Measurements from ENCODE around the gene CARS1. TPM values are rescaled to one million over a fixed set of nuclear protein-coding genes. Genes with fewer than 3 reads are reported as not detected.

The CARS1 gene
- total and polyA plus RNA-seq, 2 experiments from 2014 or later = 72.9 to 95.9 TPM

DNA sequence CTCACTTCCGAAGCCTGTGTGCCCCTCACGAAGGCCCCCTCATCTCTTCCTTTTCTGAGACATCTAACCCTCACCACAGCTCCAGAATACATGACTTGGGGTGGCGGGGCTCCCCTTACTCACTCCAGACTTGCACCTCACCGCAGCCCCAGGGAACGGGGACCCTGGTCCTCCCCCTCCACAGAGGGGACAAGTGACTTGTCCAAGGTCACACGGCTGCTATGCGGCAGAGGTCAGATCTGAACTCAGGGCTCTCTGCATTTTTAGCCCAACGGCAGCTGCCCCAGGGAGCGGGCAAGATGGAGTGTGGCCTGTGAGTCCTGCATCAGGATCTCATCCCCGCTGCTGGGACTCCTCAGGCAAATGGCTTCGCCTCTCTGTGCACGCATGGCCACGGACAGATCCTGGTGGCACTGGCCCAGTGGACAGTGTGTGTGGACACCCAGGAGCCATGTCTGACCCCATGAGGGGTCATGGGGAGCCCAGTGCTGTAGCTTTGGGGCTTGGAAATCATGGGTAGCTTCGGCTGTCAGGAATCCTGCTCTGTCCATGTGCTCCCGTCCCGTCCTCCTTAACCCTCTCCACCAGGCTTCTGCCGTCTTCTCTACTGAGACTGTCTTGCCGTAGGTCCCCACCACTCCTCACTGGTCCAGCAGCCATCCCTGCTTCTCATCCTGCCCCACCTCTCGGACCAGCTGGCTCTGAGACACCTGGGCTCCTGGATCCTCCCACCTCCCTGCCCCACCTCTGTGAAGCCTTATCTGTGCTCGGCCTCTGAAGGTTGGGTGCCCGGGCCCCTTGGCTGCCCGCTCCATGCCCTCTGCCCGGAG lies 48.0 kb upstream of the CARS1 start:
- peaks cover 14% of the 10 kb centered on the region for H3K4me1 Mint-ChIP-seq

More for the DNA sequence above, 48.0 kb upstream of the CARS1 start:
- Histone ChIP-seq H3K4me3 (no peak overlapping the region), H3K4me1 (ENCODE audit: insufficient read depth) (no peaks in the 10 kb centered on the region), H3K27me3 (ENCODE audit: insufficient read depth) (no peaks in the 10 kb centered on the region), H3K36me3 (ENCODE audit: insufficient read depth) (no peaks in the 10 kb centered on the region), H3K79me2 (replicated peaks; ENCODE audit: insufficient read depth) (no peaks in the 10 kb centered on the region), H3K4me2 (no peak overlapping the region), H3F3A (replicated peaks; ENCODE audit: low read depth) (no peaks in the 10 kb centered on the region), H4K20me1 (replicated peaks; ENCODE audit: insufficient read depth) (no peaks in the 10 kb centered on the region), H2AFZ (no peak overlapping the region), H3K27ac (ENCODE audit: low read depth) (no peak overlapping the region), H3K9me2 (ENCODE audit: insufficient read depth) (no peaks in the 10 kb centered on the region)
- DNase-seq (ENCODE audit: low spot score) (no peak), ATAC-seq (no peak)
- Mint-ChIP-seq H3K36me3 (ENCODE audit: low read depth) (peaks cover 2% of the 10 kb centered on the region; the same call in 2 of the 3 replicates), H3K27ac (no peak overlapping the region), H3K4me3 (no peak overlapping the region), H3K27me3 (ENCODE audit: insufficient read depth, low read depth, poor library complexity) (peaks cover 6% of the 10 kb centered on the region), H3K9me3 (peaks cover under 1% of the 10 kb centered on the region; the same call in 1 of the 3 replicates)
- TF ChIP-seq REST (IDR thresholded peaks at IDR 0.05; ENCODE audit: unreplicated experiment) (no peak), JUNB (IDR thresholded peaks at IDR 0.05; ENCODE audit: unreplicated experiment) (no peak), ZNF331 (CRISPR knock-in tag; IDR thresholded peaks at IDR 0.05; ENCODE audit: low read depth) (no peak), ZNF114 (CRISPR knock-in tag; IDR thresholded peaks at IDR 0.05) (no peak), EZH2phosphoT487 (IDR thresholded peaks at IDR 0.05; ENCODE audit: unreplicated experiment) (no peak), NANOG (IDR thresholded peaks at IDR 0.05; ENCODE audit: borderline replicate concordance) (no peak), STAT1 (IDR thresholded peaks at IDR 0.05; ENCODE audit: unreplicated experiment) (no peak), CREB1 (CRISPR knock-in tag; IDR thresholded peaks at IDR 0.05; ENCODE audit: low read depth) (no peak), POLR2AphosphoS5 (IDR thresholded peaks at IDR 0.05; ENCODE audit: low read depth) (no peak)
- TF ChIP-seq, protein P1, sequence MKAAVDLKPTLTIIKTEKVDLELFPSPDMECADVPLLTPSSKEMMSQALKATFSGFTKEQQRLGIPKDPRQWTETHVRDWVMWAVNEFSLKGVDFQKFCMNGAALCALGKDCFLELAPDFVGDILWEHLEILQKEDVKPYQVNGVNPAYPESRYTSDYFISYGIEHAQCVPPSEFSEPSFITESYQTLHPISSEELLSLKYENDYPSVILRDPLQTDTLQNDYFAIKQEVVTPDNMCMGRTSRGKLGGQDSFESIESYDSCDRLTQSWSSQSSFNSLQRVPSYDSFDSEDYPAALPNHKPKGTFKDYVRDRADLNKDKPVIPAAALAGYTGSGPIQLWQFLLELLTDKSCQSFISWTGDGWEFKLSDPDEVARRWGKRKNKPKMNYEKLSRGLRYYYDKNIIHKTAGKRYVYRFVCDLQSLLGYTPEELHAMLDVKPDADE (IDR thresholded peaks at IDR 0.05) = no peak
- TF ChIP-seq, protein P2, sequence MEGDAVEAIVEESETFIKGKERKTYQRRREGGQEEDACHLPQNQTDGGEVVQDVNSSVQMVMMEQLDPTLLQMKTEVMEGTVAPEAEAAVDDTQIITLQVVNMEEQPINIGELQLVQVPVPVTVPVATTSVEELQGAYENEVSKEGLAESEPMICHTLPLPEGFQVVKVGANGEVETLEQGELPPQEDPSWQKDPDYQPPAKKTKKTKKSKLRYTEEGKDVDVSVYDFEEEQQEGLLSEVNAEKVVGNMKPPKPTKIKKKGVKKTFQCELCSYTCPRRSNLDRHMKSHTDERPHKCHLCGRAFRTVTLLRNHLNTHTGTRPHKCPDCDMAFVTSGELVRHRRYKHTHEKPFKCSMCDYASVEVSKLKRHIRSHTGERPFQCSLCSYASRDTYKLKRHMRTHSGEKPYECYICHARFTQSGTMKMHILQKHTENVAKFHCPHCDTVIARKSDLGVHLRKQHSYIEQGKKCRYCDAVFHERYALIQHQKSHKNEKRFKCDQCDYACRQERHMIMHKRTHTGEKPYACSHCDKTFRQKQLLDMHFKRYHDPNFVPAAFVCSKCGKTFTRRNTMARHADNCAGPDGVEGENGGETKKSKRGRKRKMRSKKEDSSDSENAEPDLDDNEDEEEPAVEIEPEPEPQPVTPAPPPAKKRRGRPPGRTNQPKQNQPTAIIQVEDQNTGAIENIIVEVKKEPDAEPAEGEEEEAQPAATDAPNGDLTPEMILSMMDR (conservative IDR thresholded peaks at IDR 0.05; ENCODE audit: low read depth in 2 of 2) = no peak
- TF ChIP-seq, protein P3, sequence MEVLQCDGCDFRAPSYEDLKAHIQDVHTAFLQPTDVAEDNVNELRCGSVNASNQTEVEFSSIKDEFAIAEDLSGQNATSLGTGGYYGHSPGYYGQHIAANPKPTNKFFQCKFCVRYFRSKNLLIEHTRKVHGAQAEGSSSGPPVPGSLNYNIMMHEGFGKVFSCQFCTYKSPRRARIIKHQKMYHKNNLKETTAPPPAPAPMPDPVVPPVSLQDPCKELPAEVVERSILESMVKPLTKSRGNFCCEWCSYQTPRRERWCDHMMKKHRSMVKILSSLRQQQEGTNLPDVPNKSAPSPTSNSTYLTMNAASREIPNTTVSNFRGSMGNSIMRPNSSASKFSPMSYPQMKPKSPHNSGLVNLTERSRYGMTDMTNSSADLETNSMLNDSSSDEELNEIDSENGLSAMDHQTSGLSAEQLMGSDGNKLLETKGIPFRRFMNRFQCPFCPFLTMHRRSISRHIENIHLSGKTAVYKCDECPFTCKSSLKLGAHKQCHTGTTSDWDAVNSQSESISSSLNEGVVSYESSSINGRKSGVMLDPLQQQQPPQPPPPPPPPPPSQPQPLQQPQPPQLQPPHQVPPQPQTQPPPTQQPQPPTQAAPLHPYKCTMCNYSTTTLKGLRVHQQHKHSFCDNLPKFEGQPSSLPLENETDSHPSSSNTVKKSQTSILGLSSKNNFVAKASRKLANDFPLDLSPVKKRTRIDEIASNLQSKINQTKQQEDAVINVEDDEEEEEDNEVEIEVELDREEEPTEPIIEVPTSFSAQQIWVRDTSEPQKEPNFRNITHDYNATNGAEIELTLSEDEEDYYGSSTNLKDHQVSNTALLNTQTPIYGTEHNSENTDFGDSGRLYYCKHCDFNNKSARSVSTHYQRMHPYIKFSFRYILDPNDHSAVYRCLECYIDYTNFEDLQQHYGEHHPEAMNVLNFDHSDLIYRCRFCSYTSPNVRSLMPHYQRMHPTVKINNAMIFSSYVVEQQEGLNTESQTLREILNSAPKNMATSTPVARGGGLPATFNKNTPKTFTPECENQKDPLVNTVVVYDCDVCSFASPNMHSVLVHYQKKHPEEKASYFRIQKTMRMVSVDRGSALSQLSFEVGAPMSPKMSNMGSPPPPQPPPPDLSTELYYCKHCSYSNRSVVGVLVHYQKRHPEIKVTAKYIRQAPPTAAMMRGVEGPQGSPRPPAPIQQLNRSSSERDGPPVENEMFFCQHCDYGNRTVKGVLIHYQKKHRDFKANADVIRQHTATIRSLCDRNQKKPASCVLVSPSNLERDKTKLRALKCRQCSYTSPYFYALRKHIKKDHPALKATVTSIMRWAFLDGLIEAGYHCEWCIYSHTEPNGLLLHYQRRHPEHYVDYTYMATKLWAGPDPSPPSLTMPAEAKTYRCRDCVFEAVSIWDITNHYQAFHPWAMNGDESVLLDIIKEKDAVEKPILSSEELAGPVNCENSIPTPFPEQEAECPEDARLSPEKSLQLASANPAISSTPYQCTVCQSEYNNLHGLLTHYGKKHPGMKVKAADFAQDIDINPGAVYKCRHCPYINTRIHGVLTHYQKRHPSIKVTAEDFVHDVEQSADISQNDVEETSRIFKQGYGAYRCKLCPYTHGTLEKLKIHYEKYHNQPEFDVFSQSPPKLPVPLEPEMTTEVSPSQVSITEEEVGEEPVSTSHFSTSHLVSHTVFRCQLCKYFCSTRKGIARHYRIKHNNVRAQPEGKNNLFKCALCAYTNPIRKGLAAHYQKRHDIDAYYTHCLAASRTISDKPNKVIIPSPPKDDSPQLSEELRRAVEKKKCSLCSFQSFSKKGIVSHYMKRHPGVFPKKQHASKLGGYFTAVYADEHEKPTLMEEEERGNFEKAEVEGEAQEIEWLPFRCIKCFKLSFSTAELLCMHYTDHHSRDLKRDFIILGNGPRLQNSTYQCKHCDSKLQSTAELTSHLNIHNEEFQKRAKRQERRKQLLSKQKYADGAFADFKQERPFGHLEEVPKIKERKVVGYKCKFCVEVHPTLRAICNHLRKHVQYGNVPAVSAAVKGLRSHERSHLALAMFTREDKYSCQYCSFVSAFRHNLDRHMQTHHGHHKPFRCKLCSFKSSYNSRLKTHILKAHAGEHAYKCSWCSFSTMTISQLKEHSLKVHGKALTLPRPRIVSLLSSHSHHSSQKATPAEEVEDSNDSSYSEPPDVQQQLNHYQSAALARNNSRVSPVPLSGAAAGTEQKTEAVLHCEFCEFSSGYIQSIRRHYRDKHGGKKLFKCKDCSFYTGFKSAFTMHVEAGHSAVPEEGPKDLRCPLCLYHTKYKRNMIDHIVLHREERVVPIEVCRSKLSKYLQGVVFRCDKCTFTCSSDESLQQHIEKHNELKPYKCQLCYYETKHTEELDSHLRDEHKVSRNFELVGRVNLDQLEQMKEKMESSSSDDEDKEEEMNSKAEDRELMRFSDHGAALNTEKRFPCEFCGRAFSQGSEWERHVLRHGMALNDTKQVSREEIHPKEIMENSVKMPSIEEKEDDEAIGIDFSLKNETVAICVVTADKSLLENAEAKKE (CRISPR knock-in tag; IDR thresholded peaks at IDR 0.05) = no peak

Measured in GM23338 (cell line).